SH-SY5Y (cell line): Measurements from ENCODE around the gene MAP3K6.

Source experiments
- GATA2 ChIP-seq: IDR thresholded peaks from 2 replicates; pipeline ENCODE4 v1.6.1; 2011; ENCODE audit warnings: mild to moderate bottlenecking, low read depth, low read length
- GATA3 ChIP-seq: IDR thresholded peaks from 2 replicates; pipeline ENCODE4 v1.6.1; 2011; ENCODE audit warnings: low read depth, mild to moderate bottlenecking, low read length, moderate library complexity

DNA sequence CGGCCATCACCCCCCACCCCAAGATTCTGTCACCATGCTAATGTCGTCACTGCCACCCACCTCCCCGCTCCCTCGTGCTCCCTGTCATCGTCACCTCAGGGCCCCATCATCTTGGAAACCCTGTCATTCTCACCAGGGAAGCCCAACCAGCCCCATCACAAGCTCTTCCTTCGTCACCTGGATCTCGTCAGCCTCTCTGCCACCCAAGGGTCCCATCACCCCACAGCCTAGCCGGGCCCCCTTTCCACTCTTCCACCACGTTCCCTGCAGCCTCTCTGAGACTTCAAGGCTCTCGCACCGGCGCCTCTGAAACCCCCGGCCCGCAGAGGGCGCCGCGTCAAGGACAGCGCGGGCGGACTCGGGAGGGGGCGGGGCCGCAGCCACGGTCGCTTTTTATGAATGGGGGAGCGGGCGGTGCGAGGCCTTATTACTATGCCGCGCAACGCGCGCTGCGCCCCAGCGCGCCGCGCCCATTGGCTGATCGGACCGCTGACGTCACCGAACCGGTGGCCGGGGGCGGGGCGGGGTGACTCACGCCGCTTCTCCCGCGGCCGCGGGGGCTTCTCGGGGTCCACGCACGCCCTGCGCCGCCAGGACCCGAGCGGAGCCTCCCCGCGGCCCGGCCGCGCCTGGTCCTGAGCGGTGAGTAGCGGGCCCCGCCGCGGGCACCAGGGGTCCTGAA, 25.5 kb upstream of the MAP3K6 start, which contains the start of gene GPR3:
- TF ChIP-seq GATA2 (no peak), GATA3 (no peak)
